Kidney (tissue), 14 donors: ENCODE results near the gene POLR1A. TPM values are rescaled to one million over a fixed set of nuclear protein-coding genes. Genes with fewer than 3 reads are reported as not detected.

Experiments used
- DNase-seq, 5 donors: peaks; one replicate each; pipeline ENCODE4 v3.0.0-alpha.2; 2013 to 2020
- FAIRE-seq: peaks from 2 replicates; lab custom pipeline; 2012; peaks lifted over from hg19 to GRCh38; lab: Jason Lieb, UNC
- H3K27ac ChIP-seq, 2 donors: one replicate each; pipeline ENCODE4 v1.7.0; 2013; ENCODE audit warnings: low read depth in 2 of 2, low read length in 2 of 2, inconsistent platforms in 1 of 2
- H3K27me3 ChIP-seq: one replicate; pipeline ENCODE4 v1.7.1; 2013; ENCODE audit warnings: low read length, inconsistent platforms; ENCODE audit not compliant: control insufficient read depth, insufficient read depth
- H3K36me3 ChIP-seq, 3 donors: one replicate each; pipeline versions ENCODE4 v1.7.0 to v1.7.1; 2013; ENCODE audit warnings: low read length in 3 of 3, control low read depth in 1 of 3, inconsistent platforms in 1 of 3; ENCODE audit not compliant: insufficient read depth in 3 of 3, control insufficient read depth in 2 of 3
- H3K4me1 ChIP-seq, 3 donors: one replicate each; pipeline versions ENCODE4 v1.7.0 to v1.7.1; 2013; ENCODE audit warnings: low read length in 3 of 3, inconsistent platforms in 1 of 3, low read depth in 1 of 3; ENCODE audit not compliant: control insufficient read depth in 2 of 3, insufficient read depth in 2 of 3
- H3K4me3 ChIP-seq, 3 donors: one replicate each; pipeline versions ENCODE4 v1.7.0 to v1.8.1; 2013; ENCODE audit warnings: low read length in 3 of 3, control low read depth in 1 of 3, inconsistent platforms in 1 of 3
- H3K9ac ChIP-seq, 3 donors: one replicate each; pipeline versions ENCODE4 v1.7.0 to v1.7.1; 2013; ENCODE audit warnings: low read length in 3 of 3, control low read depth in 1 of 3, inconsistent platforms in 1 of 3
- H3K9me3 ChIP-seq, 3 donors: one replicate each; pipeline versions ENCODE4 v1.7.0 to v1.7.1; 2013; ENCODE audit warnings: low read length in 3 of 3, control low read depth in 1 of 3, inconsistent platforms in 1 of 3; ENCODE audit not compliant: control insufficient read depth in 2 of 3, insufficient read depth in 1 of 3
- intact Hi-C: fragments of 100-400 bp; cut with DNase I; formaldehyde crosslinking; loops from one replicate; pipeline ENCODE4 v1.11.1; 2022
- polyA plus RNA-seq: library from polyadenylated mRNA; stranded (reverse); fragments of 350-450 nt; fragmentation: Illumina TruSeq; extraction: RNeasy Lipid Tissue Mini Kit (QIAGEN cat#74804); gene quantifications from one replicate; pipeline ENCODE4 v1.2.3, GENCODE V29; 2014; ENCODE audit warnings: low read depth, low replicate concordance; ENCODE audit not compliant: insufficient read depth
- total RNA-seq: library from RNA; stranded (reverse); fragmentation: NEBNext Ultra II Directional; extraction: Animal tissue kit (Norgen Biotek cat#: 25700); gene quantifications from one replicate; pipeline ENCODE4 v1.2.1, GENCODE V29; 2021
- TF ChIP-seq, protein P1 (sequence below): IDR thresholded peaks from 3 replicates; pipeline ENCODE4 v1.5.1; 2012; ENCODE audit warnings: mild to moderate bottlenecking, moderate library complexity, borderline replicate concordance; ENCODE audit not compliant: insufficient read depth; ENCODE audit errors: extremely low read depth
- donor health status: control.
- donor health status: control.
- donor health status: control.
- donor health status: control.
- donor health status: control.
- donor health status: DM: yes; HTN: yes; CAD: no.
- donor health status: Normal renal cell carcinoma (clear cell type).

The POLR1A gene
- total and polyA plus RNA-seq, 2 donors from 2014 or later = 3.4 to 33.7 TPM

GRCh38 chr2:86068136-86068588, 37.5 kb downstream of the POLR1A start:
- no peaks in the 10 kb centered on the region for H3K9me3 ChIP-seq
- no peak overlapping the region for H3K4me3 ChIP-seq
- DNase-seq (no peak), FAIRE-seq (no peak)
- no peaks in the 10 kb centered on the region for H3K27me3 ChIP-seq
- H3K9ac ChIP-seq = no peak overlapping the region
- H3K4me1 ChIP-seq = peaks cover 0 to 13% (median 12%) of the 10 kb centered on the region in 3 donors
- TF ChIP-seq, protein P1, sequence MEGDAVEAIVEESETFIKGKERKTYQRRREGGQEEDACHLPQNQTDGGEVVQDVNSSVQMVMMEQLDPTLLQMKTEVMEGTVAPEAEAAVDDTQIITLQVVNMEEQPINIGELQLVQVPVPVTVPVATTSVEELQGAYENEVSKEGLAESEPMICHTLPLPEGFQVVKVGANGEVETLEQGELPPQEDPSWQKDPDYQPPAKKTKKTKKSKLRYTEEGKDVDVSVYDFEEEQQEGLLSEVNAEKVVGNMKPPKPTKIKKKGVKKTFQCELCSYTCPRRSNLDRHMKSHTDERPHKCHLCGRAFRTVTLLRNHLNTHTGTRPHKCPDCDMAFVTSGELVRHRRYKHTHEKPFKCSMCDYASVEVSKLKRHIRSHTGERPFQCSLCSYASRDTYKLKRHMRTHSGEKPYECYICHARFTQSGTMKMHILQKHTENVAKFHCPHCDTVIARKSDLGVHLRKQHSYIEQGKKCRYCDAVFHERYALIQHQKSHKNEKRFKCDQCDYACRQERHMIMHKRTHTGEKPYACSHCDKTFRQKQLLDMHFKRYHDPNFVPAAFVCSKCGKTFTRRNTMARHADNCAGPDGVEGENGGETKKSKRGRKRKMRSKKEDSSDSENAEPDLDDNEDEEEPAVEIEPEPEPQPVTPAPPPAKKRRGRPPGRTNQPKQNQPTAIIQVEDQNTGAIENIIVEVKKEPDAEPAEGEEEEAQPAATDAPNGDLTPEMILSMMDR = no peak
- intact Hi-C loops = no loop called here
- H3K27ac ChIP-seq = no peak overlapping the region
- H3K36me3 ChIP-seq = peaks cover 14 to 31% (median 19%) of the 10 kb centered on the region in 3 donors

DNA sequence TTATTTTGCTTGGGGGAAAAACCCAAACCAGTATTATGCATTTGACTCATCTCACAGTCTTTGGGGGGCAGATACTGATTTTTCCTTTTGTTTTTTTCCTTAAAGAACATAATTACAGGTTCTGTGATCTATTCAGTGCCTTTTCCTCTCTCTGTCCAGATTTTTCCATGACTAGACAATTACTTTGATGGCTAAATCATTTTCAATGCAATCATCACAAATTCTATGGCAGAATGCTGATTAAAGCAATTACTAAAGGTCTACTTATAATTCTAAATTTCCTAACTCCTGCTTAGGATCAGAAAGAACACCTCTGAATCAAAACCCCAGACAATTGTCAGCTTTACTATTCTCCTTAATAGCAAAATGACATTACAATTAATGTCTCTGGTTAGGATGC, 38.8 kb downstream of the POLR1A start:
- intact Hi-C loops = no loop called here
- FAIRE-seq (no peak), DNase-seq (no peak)
- Histone ChIP-seq H3K9me3 (no peaks in the 10 kb centered on the region), H3K27me3 (no peaks in the 10 kb centered on the region), H3K9ac (no peak overlapping the region), H3K36me3 (peaks cover 14 to 31% (median 19%) of the 10 kb centered on the region in 3 donors), H3K4me1 (peaks cover 0 to 3% (median 2%) of the 10 kb centered on the region in 3 donors), H3K27ac (no peak overlapping the region), H3K4me3 (no peak overlapping the region)
- TF ChIP-seq, protein P1 = no peak

- no peaks in the 10 kb centered on the region for H3K4me1 ChIP-seq
- no peak overlapping the region for H3K4me3 ChIP-seq
- peaks cover 14 to 29% (median 19%) of the 10 kb centered on the region in 3 donors for H3K36me3 ChIP-seq
- intact Hi-C loops = no loop called here
- no peak for FAIRE-seq
- DNase-seq = no peak
- no peak overlapping the region for H3K27ac ChIP-seq
- no peak overlapping the region for H3K9ac ChIP-seq
- H3K9me3 ChIP-seq = no peaks in the 10 kb centered on the region
- H3K27me3 ChIP-seq = no peaks in the 10 kb centered on the region
- TF ChIP-seq, protein P1 = no peak
Observed at GRCh38 chr2:86066007-86066578, 39.6 kb downstream of the POLR1A start.

DNA sequence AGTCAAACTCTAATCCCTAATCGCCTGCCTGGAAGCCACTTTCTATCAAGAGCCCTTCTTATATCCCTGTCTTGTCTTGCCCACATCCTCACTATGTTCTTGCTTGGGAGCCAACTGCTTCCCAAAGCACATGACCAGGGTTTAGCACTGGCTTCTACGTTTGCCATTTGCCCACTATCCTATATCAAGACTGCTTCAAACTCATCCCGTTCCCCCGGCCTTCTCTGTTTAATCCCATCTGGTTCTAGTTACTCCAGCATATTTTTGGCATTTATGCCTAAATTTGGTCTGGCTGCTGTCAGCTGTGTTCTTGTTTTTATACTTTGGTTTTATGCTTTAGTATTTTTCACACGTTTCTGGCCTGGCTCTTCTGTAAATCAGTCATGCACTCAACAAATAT, 40.2 kb downstream of the POLR1A start:
- intact Hi-C loops = no loop called here
- DNase-seq (no peak), FAIRE-seq (no peak)
- Histone ChIP-seq H3K4me3 (no peak overlapping the region), H3K9ac (no peak overlapping the region), H3K9me3 (no peaks in the 10 kb centered on the region), H3K27me3 (no peaks in the 10 kb centered on the region), H3K4me1 (no peaks in the 10 kb centered on the region), H3K36me3 (peaks cover 11 to 24% (median 19%) of the 10 kb centered on the region in 3 donors), H3K27ac (no peak overlapping the region)
- TF ChIP-seq, protein P1 = no peak
